Tibial artery (tissue), 4 donors: ENCODE data around the gene SLC5A5.
"Not testable (repeated sequence)": the region's sequence is repeated elsewhere in the genome, so short reads cannot be mapped to it uniquely, and the experiment has no call there.

ENCODE experiments used
- DNase-seq, 2 donors: peaks; one replicate each; pipeline ENCODE4 v3.0.0-alpha.2; 2019
- H3K27ac ChIP-seq, 2 donors: fragments of 200-600 bp; sonication (generic) in 1 of 2; 1 replicate in 1 of 2; 2 replicates in 1 of 2; pipeline ENCODE4 v1.5.1; 2018 to 2019; ENCODE audit warnings: mild to moderate bottlenecking in 1 of 2
- H3K27me3 ChIP-seq, 2 donors: fragments of 200-600 bp; sonication (generic) in 1 of 2; one replicate each; pipeline versions ENCODE4 v1.5.1 to v1.6.0; 2016 to 2019
- H3K36me3 ChIP-seq, 3 donors: fragments of 200-600 bp; sonication (generic) in 2 of 3; one replicate each; pipeline ENCODE4 v1.5.1; 2016 to 2019; ENCODE audit warnings: mild to moderate bottlenecking in 2 of 3
- H3K4me1 ChIP-seq, 4 donors: fragments of 200-600 bp; sonication (generic) in 2 of 4; 1 replicate in 3 of 4; 2 replicates in 1 of 4; pipeline ENCODE4 v1.5.1; 2016 to 2019
- H3K4me3 ChIP-seq, 2 donors: fragments of 200-600 bp; sonication (generic) in 1 of 2; 1 replicate in 1 of 2; 2 replicates in 1 of 2; pipeline ENCODE4 v1.5.1; 2018 to 2019; ENCODE audit warnings: mild to moderate bottlenecking in 2 of 2
- H3K9me3 ChIP-seq, 3 donors: fragments of 200-600 bp; sonication (generic) in 1 of 3; one replicate each; pipeline ENCODE4 v1.5.1; 2016 to 2019
- intact Hi-C: fragments of 100-400 bp; cut with DNase I; formaldehyde crosslinking; loops from one replicate; pipeline ENCODE4 v1.15.0; 2023; ENCODE audit warnings: low total_unique reads
- TF ChIP-seq, protein P1 (sequence below), 2 experiments: fragments of 200-600 bp in 1 of 2; fragments of 450-650 bp in 1 of 2; IDR thresholded peaks; one replicate each; pipeline ENCODE4 v1.5.1; 2017 to 2019; ENCODE audit warnings: antibody characterized with exemption in 2 of 2, mild to moderate bottlenecking in 1 of 2, moderate library complexity in 1 of 2

SLC5A5 gene

DNA sequence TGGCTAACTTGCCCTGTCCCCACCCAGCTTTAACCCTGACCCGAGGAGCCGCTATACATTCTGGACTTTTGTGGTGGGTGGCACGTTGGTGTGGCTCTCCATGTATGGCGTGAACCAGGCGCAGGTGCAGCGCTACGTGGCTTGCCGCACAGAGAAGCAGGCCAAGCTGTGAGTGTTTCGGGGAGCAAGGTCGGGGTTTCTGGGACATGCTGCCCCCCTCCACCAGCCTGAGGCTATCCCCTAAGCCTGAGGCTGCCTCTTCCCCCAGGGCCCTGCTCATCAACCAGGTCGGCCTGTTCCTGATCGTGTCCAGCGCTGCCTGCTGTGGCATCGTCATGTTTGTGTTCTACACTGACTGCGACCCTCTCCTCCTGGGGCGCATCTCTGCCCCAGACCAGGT is 6.0 kb downstream of the SLC5A5 start:
- DNase-seq: no peak
- H3K4me3 ChIP-seq: no peak overlapping the region
- H3K36me3 ChIP-seq: no peaks in the 10 kb centered on the region
- H3K27ac ChIP-seq: no peak overlapping the region
- no peaks in the 10 kb centered on the region for H3K9me3 ChIP-seq
- TF ChIP-seq, protein P1, sequence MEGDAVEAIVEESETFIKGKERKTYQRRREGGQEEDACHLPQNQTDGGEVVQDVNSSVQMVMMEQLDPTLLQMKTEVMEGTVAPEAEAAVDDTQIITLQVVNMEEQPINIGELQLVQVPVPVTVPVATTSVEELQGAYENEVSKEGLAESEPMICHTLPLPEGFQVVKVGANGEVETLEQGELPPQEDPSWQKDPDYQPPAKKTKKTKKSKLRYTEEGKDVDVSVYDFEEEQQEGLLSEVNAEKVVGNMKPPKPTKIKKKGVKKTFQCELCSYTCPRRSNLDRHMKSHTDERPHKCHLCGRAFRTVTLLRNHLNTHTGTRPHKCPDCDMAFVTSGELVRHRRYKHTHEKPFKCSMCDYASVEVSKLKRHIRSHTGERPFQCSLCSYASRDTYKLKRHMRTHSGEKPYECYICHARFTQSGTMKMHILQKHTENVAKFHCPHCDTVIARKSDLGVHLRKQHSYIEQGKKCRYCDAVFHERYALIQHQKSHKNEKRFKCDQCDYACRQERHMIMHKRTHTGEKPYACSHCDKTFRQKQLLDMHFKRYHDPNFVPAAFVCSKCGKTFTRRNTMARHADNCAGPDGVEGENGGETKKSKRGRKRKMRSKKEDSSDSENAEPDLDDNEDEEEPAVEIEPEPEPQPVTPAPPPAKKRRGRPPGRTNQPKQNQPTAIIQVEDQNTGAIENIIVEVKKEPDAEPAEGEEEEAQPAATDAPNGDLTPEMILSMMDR (IDR thresholded peaks at IDR 0.05): no peak
- H3K4me1 ChIP-seq: peaks cover 0 to 8% (median 4%) of the 10 kb centered on the region in 4 donors
- H3K27me3 ChIP-seq: peaks cover under 1 to 51% of the 10 kb centered on the region in 2 donors
- intact Hi-C loops: no loop called here

DNA sequence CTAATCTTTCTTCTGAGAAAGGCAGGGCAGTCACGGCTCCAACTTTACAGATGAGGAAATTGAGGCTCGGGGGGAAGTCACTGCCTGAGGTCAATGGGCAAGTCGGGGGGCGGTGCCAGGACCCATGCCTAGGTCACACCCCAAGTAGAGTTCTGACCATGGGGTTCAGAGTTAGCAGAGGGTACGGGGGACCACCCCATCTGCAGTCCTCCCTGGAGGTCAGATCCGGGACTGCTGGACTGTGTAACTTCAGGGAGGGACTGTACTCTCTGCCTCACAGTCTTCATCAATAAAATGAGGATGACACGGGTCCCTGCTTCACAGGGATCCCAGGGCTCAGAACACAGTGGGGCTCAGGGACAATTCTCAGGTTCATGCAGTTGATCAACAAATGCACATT is 7.7 kb downstream of the SLC5A5 start:
- H3K4me1 ChIP-seq: no peaks in the 10 kb centered on the region
- peaks cover 0 to 41% of the 10 kb centered on the region in 2 donors for H3K27me3 ChIP-seq
- no peak overlapping the region for H3K4me3 ChIP-seq
- intact Hi-C loops: no loop called here
- H3K9me3 ChIP-seq: no peaks in the 10 kb centered on the region
- no peak overlapping the region for H3K27ac ChIP-seq
- H3K36me3 ChIP-seq: no peaks in the 10 kb centered on the region
- DNase-seq: no peak
- TF ChIP-seq, protein P1 (IDR thresholded peaks at IDR 0.05): no peak

DNA sequence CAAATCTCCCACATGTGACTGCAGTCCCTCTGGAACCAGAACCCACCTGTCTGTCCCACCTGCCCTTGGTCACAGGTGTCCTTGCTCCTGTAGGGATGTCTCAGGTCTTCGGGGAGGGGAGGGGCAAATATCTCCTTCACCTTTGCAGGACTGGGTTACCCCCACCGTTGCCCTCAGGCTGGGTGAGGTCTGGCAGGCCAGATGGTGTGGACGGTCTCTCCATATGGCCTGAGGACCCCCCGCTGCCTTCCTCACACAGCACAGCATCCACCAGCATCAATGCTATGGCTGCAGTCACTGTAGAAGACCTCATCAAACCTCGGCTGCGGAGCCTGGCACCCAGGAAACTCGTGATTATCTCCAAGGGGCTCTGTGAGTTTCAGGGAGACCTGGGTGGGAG is 10.0 kb downstream of the SLC5A5 start:
- Histone ChIP-seq H3K27ac (no peak overlapping the region), H3K9me3 (no peaks in the 10 kb centered on the region), H3K4me1 (no peaks in the 10 kb centered on the region), H3K27me3 (peaks cover 0 to 25% of the 10 kb centered on the region in 2 donors), H3K36me3 (no peaks in the 10 kb centered on the region), H3K4me3 (no peak overlapping the region)
- intact Hi-C loops: no loop called here
- TF ChIP-seq, protein P1 (IDR thresholded peaks at IDR 0.05): no peak
- DNase-seq: no peak

DNA sequence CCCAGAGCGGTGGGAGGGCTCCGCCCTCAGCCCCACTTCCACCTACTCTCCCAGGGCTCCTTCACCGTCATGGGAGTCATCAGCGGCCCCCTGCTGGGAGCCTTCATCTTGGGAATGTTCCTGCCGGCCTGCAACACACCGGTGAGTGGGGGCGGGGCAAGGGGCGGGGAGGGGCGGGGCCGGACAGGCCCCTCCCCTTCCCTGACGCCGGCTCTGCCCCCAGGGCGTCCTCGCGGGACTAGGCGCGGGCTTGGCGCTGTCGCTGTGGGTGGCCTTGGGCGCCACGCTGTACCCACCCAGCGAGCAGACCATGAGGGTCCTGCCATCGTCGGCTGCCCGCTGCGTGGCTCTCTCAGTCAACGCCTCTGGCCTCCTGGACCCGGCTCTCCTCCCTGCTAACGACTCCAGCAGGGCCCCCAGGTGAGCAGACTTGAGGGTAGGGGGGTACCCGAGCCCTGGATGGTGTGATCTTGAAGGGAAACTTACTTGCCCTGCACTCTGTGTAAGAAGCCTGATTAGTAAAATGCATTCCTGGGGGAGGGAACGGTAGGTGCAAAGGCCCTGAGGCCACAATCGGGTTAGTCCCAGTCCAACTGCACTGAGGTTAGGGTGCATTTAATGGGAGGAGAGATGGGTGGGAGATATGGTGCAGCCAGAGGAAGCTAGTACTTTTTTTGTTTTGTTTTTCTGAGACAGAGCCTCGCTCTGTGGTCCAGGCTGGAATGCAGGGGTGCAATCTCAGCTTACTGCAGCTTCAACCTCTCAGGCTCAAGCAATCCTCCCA is 12.1 kb downstream of the SLC5A5 start:
- H3K4me1 ChIP-seq: no peaks in the 10 kb centered on the region
- H3K9me3 ChIP-seq: no peaks in the 10 kb centered on the region
- no peak overlapping the region for H3K4me3 ChIP-seq
- DNase-seq: no peak
- H3K36me3 ChIP-seq: no peaks in the 10 kb centered on the region
- peaks cover 0 to 21% of the 10 kb centered on the region in 2 donors for H3K27me3 ChIP-seq
- TF ChIP-seq, protein P1 (IDR thresholded peaks at IDR 0.05): no peak
- no peak overlapping the region for H3K27ac ChIP-seq
- intact Hi-C loops: no loop called here

DNA sequence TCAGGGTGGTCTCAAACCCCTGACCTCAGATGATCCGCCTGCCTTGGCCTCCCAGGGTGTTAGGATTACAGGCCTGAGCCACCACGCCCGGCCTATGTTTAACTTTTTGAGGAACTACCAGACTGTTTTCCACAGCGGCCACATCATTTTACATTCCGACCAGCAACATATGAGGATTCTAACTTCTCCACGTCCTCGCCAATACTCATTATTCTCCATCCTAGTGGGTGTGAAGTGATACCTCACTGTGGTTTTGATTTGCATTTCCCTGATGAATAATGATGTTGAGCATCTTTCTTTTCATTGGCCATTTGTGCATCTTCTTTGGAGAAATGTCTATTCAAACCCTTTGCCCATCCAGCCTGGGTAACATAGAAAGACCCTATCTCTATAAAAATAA is 14.8 kb downstream of the SLC5A5 start:
- intact Hi-C loops: no loop called here
- no peaks in the 10 kb centered on the region for H3K9me3 ChIP-seq
- H3K4me3 ChIP-seq: no peak overlapping the region
- TF ChIP-seq, protein P1 (IDR thresholded peaks at IDR 0.05): no peak
- H3K4me1 ChIP-seq: no peaks in the 10 kb centered on the region
- H3K36me3 ChIP-seq: no peaks in the 10 kb centered on the region
- peaks cover 0 to 36% of the 10 kb centered on the region in 2 donors for H3K27me3 ChIP-seq
- H3K27ac ChIP-seq: no peak overlapping the region
- no peak for DNase-seq

DNA sequence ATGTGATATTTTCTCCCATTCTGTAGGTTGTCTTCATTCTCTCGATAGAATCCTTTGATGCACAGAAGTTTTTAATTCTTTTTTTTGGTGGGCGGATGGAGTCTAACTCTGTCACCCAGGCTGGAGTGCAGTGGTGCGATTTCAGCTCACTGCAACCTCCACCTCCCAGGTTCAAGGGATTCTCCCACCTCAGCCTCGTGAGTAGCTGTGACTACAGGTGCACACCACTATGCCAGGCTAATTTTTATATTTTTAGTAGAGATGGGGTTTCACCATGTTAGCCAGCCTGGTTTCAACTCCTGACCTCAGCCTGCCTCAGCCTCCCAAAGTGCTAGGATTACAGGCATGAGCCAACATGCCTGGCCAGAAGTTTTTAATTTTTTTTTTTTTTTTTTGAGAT is 15.5 kb downstream of the SLC5A5 start:
- H3K27me3 ChIP-seq: peaks cover 0 to 39% of the 10 kb centered on the region in 2 donors
- H3K4me1 ChIP-seq, H3K27ac ChIP-seq, H3K9me3 ChIP-seq, intact Hi-C loops, H3K4me3 ChIP-seq, H3K36me3 ChIP-seq, DNase-seq: not testable (repeated sequence)
